ENCODE measurements around the gene BCL3.

Gene BCL3

GRCh38 chr19:44792281-44792680 lies 43.8 kb downstream of the BCL3 start:
- DNase-seq (ENCODE audit: low spot score) = no peak

- no peak for DNase-seq (ENCODE audit: low spot score)
Observed at GRCh38 chr19:44794610-44795009, 46.1 kb downstream of the BCL3 start.

- no peak for DNase-seq (ENCODE audit: low spot score)
Observed at GRCh38 chr19:44795398-44795987, 47.0 kb downstream of the BCL3 start.

- DNase-seq (ENCODE audit: low spot score) = peak; percentile 59
Observed at GRCh38 chr19:44796701-44797115, 48.2 kb downstream of the BCL3 start.

GRCh38 chr19:44799627-44800346 lies 51.3 kb downstream of the BCL3 start:
- no peak for DNase-seq (ENCODE audit: low spot score)

- DNase-seq (ENCODE audit: low spot score) = peak; percentile 63
Observed at GRCh38 chr19:44800461-44800860, 52.0 kb downstream of the BCL3 start.

GRCh38 chr19:44803442-44804428 lies 55.2 kb downstream of the BCL3 start:
- no peak for DNase-seq (ENCODE audit: low spot score)

GRCh38 chr19:44806291-44806690 lies 57.8 kb downstream of the BCL3 start:
- no peak for DNase-seq (ENCODE audit: low spot score)

- DNase-seq (ENCODE audit: low spot score) = no peak
Observed at GRCh38 chr19:44807162-44807561, 58.7 kb downstream of the BCL3 start.

- no peak for DNase-seq (ENCODE audit: low spot score)
Observed at GRCh38 chr19:44807652-44808462, 59.3 kb downstream of the BCL3 start.

- peak; percentile 26 for DNase-seq (ENCODE audit: low spot score)
Observed at GRCh38 chr19:44808463-44809371, 60.2 kb downstream of the BCL3 start, which contains the start of gene BCAM. Gene BCAM (plus strand): TSS chr19:44809103. CDS start chr19:44809125, 22 bp downstream.

Data from kidney capillary endothelial cell (primary cell).